Lower leg skin (tissue), 3 donors: Measurements from ENCODE around the gene ADGRD1.

Experiments
- CTCF ChIP-seq, 3 donors: fragments of 450-650 bp; IDR thresholded peaks; one replicate each; pipeline ENCODE4 v1.5.1; 2016; ENCODE audit warnings: antibody characterized with exemption in 3 of 3, mild to moderate bottlenecking in 3 of 3, moderate library complexity in 2 of 3
- POLR2A ChIP-seq, 2 donors: fragments of 450-650 bp; IDR thresholded peaks; one replicate each; pipeline ENCODE4 v1.6.1; 2016 to 2017; ENCODE audit warnings: antibody characterized with exemption in 2 of 2, mild to moderate bottlenecking in 1 of 2, moderate library complexity in 1 of 2

GRCh38 chr12:130973109-130973508, 19.4 kb downstream of the ADGRD1 start:
- TF ChIP-seq CTCF (IDR thresholded peaks at IDR 0.05), result no peak
- no peak for TF ChIP-seq POLR2A (IDR thresholded peaks at IDR 0.05)
